HG03521 (cell line): ENCODE results near the gene ADGRL3.
"Not testable (repeated sequence)": the region's sequence is repeated elsewhere in the genome, so short reads cannot be mapped to it uniquely, and the experiment has no call there.

Experiments
- ATAC-seq: cut with Tn5 transposase; IDR thresholded peaks from one replicate; pipeline ENCODE4 v1.9.1; 2021; ENCODE audit warnings: mild to moderate bottlenecking, moderate library complexity; ENCODE audit not compliant: unreplicated experiment

Gene ADGRL3

GRCh38 chr4:61923179-61923578 is 723.1 kb downstream of the ADGRL3 start:
- ATAC-seq = no peak

DNA sequence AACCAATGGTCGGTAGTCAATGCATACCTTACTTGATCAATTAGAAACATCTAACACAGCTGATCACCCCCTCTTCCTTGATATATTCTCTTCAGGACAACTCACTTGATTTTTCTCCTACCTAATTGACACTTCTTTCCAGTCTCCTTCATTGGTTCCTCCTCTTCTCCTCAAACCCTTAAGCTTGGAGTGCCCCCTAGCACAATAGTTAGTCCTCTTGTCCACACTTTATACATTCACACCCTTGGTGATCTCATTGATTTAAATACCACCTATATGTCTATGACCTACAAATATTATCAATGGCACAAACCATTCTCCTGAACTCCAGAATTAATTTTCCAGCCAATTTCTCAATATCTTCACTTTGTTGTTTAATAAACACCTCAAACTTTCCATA is 724.0 kb downstream of the ADGRL3 start:
- no peak for ATAC-seq

DNA sequence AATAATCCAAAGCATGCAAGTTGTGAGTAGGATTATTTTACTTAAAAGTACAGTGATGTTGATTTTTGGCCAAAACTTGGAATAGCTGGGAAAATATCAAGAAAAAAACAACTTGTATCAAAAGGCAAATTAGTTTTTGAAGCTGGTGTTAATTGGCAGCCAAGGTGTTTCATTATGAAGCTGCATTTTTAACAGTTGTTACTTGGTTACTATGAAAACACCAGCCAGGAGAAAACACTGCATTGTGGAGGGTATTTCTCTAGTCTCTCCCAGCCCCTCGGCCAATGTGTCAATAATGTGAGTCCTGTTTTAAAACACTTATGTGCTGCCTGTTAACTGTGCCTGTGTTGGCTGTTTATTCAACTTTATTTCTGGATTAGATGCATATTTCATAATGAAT is 733.4 kb downstream of the ADGRL3 start:
- no peak for ATAC-seq

GRCh38 chr4:61934198-61934597 is 734.1 kb downstream of the ADGRL3 start:
- no peak for ATAC-seq

- ATAC-seq = no peak
Observed at GRCh38 chr4:61938250-61938846, 738.2 kb downstream of the ADGRL3 start.

DNA sequence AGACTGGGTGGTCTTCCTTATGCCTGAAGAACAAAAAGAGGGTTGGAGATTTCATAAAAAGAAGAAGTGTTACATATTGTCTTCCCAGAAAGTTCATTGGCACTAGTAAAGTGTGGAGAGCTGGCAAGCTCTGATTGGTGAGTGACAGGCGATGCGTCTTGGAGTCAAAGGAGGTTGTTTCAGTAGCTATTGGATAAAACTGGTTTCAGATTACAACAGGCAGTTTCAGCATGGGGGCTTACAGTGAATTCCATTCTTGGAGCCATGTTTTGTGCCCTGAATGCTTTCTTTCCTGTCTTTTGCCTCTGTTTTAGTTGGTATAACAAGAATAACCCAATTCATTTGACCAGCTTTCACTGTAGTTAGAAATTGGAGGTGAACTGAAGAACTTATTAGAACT is 750.5 kb downstream of the ADGRL3 start:
- ATAC-seq = no peak

DNA sequence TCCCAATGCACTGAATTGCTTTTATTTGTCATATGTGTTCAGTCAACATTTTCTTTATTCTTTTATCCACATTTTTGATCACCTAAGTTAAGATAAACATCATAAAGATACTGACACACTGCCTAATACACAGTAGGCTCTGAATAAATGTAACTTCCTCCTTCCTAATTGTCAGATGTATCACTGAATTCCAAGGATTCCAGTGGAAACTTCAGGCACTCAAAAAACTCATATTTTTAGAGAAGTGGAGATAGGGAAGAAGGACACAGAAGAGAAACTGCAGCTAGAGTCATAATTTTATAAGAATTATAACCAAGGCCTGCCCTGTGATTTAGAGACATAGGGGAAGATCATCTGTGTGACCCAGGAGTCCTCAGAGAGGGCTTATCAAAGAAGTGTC is 753.3 kb downstream of the ADGRL3 start:
- ATAC-seq = no peak

- no peak for ATAC-seq
Observed at GRCh38 chr4:61958591-61958990, 758.5 kb downstream of the ADGRL3 start.

DNA sequence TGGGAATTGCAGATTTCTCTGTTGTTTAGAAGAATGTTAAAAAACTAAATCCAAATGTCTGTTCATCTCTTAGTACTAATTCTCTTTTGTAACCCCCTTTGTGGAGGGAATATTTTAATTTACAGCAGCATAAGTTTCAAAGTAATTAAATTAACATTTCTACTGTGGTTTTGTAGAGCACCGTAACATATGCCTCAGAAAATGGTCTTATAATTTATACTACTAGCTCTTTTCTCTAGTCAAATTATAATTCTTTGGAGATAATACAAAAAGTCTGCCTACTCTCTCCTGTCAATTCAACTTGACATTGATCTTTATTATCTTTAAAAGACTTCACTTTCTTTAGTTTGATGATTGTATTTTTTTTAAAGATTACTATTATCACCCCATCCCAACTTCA is 759.0 kb downstream of the ADGRL3 start:
- ATAC-seq = no peak

DNA sequence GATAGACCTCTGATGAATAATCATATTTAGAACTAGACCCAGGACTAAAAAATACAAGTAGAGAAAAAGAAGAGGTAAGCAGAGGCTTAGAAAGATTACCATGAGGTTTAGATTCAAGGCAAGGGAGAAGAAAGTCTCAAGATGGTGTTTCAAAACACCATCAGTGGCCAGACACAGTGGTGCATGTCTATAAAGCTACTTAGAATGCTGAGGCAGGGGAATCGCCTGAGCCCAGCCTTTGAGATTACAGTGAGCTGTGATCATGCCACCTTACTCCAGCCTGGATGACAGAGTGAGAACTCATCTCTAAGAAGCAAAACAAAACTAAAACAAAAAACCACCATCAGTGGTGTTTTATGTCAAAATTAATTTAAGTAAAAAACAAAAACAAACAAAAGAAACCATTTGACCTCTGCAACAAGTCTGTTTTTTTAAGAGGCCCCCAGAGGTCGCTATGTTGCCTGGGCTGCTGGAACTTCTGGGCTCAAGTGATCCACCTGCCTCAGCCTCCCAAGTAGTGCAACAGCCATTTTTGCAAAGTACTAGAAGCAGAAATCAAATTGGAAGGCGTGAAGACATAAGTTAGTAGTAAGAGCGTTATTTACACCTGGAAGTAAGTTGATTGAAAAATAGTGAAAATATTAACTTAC is 784.3 kb downstream of the ADGRL3 start:
- no peak for ATAC-seq

GRCh38 chr4:61985426-61985825 is 785.3 kb downstream of the ADGRL3 start:
- ATAC-seq = no peak

DNA sequence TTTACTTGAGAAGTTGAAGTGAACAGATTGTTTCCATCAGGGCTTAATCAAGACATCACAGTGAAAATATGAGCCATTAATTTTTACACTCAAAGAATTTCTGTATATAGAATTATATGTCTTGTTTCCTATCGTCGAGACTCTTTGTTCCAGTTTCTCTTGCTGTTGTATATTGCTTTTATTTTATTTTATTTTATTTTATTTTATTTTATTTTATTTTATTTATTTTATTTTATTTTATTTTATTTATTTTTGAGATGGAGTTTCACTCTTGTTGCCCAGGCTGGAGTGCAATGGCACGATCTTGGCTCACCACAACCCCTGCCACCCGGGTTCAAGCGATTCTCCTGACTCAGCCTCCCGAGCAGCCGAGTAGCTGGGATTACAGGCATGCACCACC is 786.8 kb downstream of the ADGRL3 start:
- not testable (repeated sequence) for ATAC-seq

GRCh38 chr4:61992351-61992750 is 792.2 kb downstream of the ADGRL3 start:
- no peak for ATAC-seq

DNA sequence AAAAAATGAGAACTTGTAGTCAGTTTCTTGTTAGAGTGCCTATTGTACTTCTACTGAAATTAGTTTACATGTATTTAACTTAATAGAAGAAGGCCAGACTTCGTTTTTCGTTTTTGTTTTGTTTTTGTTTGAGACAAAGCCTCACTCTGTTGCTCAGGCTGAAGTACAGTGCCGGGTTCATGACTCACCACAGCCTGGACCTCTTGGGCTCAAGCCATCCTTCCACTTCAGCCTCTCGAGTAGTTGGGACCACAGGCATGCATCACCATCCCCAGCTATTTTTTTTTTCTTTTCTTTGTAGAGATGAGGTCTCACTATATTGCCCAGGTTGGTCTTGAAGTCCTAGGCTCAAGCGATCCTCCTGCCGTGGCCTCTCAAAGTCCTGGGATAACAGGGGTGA is 793.9 kb downstream of the ADGRL3 start:
- ATAC-seq = no peak

DNA sequence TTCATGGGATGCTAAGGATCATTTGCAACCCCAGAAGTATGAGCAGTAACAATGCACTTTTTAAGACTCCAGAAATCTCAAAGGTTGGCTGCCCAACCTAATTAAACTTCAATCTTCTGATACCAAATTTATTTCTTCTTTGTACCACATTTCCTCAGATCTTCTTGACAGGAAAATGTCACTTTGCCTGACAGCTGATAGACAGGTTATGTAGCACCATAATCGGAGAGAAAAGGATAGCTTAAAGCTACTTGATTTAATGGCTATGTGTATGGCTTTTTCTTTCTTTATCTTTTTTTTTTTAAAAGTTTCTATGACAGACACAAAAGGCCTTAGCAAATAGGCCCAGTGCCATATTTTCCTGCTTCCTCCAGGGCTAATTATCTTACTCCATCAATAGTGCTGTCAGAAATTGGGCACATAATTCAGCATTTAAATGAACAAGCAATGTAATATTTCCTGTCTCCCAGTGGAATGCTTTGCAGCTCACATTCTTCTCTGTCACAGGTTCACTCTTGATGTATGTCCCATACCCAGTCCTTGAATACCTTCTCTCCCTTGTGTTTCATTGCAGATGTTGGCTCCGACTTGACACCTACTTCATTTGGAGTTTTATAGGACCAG is 795.7 kb downstream of the ADGRL3 start:
- ATAC-seq = no peak

- ATAC-seq = no peak
Observed at GRCh38 chr4:61996943-61997342, 796.8 kb downstream of the ADGRL3 start.

DNA sequence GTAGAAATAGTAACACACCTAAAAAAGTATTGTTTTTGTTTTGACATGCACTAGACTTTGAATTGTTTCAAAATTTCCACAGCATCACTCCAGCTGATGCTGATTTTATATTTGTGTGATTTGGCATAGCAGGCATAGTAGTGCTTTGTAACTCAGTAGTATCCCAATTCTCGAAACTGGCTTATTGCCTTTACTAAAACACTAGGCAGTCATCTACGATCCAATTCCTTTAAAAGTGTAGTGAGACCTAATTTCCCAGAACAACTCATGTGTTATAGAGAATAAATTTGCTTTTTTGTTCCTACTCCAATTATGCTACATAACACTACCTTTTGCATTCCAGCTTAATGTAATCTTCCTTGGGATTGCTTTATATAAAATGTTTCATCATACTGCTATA is 797.7 kb downstream of the ADGRL3 start:
- ATAC-seq = no peak

GRCh38 chr4:62003695-62004094 is 803.6 kb downstream of the ADGRL3 start:
- no peak for ATAC-seq

DNA sequence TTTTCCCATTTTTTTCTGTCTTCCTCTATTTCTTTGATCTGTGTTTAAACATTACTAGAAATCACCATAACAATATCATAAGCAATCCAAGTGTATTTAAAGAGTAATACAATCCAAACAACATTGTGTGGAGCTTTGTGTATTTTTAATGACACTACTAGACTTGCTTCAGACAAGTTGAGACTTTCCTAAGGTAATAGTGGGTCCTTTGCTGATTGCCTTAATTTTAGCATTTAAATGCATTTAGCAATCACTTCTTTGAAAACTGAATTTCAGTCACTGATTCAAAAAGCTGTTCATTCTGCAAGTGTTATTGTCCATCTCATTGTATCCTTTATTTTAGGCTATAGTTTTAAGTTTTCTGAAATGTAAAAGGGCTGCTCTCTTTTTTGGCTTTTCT is 804.8 kb downstream of the ADGRL3 start:
- no peak for ATAC-seq

GRCh38 chr4:62006108-62006507 is 806.0 kb downstream of the ADGRL3 start:
- ATAC-seq = no peak

DNA sequence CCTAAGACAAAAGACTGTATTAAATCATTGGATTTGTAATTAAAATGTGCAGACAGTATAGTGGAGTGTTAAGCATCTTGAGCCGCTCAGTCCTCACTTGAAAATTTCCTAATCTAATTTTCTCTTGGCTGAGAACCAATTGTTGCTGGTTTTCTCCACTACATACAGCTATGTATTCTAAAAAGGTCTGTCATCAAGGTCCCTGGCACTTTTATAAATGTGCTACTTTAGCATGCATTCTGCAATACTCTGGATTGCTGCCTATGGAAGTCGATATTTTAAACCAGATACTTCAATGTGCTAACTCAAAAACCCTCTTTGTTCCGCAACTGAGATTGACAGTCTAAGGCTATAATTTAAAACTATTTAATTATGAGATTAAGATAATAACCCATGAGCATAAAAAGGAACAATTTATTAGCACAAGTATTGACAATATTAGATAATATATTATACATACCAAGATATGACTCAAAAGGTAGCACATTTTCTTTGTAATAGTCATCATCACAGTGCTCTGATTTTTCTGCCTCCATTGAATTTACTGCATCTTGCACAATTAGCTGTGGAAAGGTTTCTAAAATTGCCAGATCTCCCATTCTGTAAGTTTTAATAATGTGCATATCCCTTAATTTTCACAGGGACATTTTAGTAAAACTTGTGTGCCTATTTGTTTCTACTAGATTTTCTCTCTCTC is 815.1 kb downstream of the ADGRL3 start:
- ATAC-seq = no peak

DNA sequence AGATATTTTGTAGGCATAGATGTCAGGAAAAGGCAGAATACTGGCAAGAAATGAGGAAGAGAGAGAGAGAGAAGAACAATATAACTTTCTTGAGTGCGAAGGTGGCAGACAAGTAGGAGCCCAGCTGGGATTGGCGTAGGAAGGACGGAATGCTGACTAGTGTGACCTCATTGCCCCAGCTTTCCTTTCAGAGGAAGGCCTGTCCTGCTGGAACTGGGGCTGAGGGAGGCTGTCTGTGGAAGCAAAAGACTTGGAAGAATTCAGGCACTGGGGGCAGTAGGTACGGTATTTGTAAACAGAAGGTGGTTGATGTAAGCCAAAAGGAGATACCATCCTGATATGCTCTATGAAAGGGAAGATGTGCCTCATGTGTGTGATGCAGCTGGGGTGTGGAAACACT is 818.4 kb downstream of the ADGRL3 start:
- no peak for ATAC-seq
